GM23338 (cell line): ENCODE data around the gene SUSD1.

ENCODE experiments used
- CTCF ChIP-seq, 2 experiments: fragments of 200-600 bp in 1 of 2; sonication (generic) in 1 of 2; conservative IDR thresholded peaks; 2 replicates each; pipeline versions ENCODE4 v1.5.1 to v1.6.1; 2016 to 2017; ENCODE audit warnings: antibody characterized with exemption in 2 of 2, low read depth in 2 of 2, mild to moderate bottlenecking in 2 of 2, moderate library complexity in 1 of 2
- ETS1 ChIP-seq: IDR thresholded peaks from 2 replicates; pipeline ENCODE4 v1.6.1; 2016; ENCODE audit warnings: antibody characterized with exemption
- EZH2phosphoT487 ChIP-seq: fragments of 200-600 bp; sonication (generic); IDR thresholded peaks from one replicate; pipeline ENCODE4 v1.8.1; 2018; ENCODE audit warnings: antibody characterized with exemption; ENCODE audit not compliant: unreplicated experiment
- POLR2AphosphoS5 ChIP-seq: IDR thresholded peaks from 2 replicates; pipeline ENCODE4 v1.6.1; 2016; ENCODE audit warnings: antibody characterized with exemption, low read depth

GRCh38 chr9:112084334-112084733 lies 90.8 kb downstream of the SUSD1 start:
- TF ChIP-seq CTCF (conservative IDR thresholded peaks at IDR 0.05; ENCODE audit: low read depth in 2 of 2) (no peak), EZH2phosphoT487 (no peak), POLR2AphosphoS5 (no peak), ETS1 (no peak)
